Spleen (tissue), 11 donors: ENCODE measurements around the gene SLC22A15. TPM values are rescaled to one million over a fixed set of nuclear protein-coding genes. Genes with fewer than 3 reads are reported as not detected.
"Not testable (repeated sequence)": the region's sequence is repeated elsewhere in the genome, so short reads cannot be mapped to it uniquely, and the experiment has no call there.

Source experiments
- DNase-seq: peaks from one replicate; pipeline ENCODE4 v3.0.0-alpha.2; 2020
- H3K27ac ChIP-seq, 8 donors: fragments of 200-600 bp; sonication (generic) in 7 of 8; 1 replicate in 4 of 8; 2 replicates in 4 of 8; pipeline versions ENCODE4 v1.5.0 to v1.8.0; 2016 to 2021; ENCODE audit warnings: inconsistent platforms in 4 of 8, mild to moderate bottlenecking in 4 of 8, moderate library complexity in 1 of 8
- H3K27me3 ChIP-seq, 7 donors: fragments of 200-600 bp; sonication (generic) in 6 of 7; replicated peaks in 1 of 7; 1 replicate in 4 of 7; 2 replicates in 3 of 7; pipeline versions ENCODE4 v1.5.0 to v1.8.0; 2016 to 2021; ENCODE audit warnings: inconsistent platforms in 3 of 7, mild to moderate bottlenecking in 1 of 7
- H3K36me3 ChIP-seq, 6 donors: fragments of 200-600 bp; sonication (generic) in 5 of 6; 1 replicate in 4 of 6; 2 replicates in 2 of 6; pipeline versions ENCODE4 v1.5.0 to v1.8.0; 2016 to 2021; ENCODE audit warnings: inconsistent platforms in 2 of 6
- H3K4me1 ChIP-seq, 6 donors: fragments of 200-600 bp; sonication (generic) in 5 of 6; 1 replicate in 3 of 6; 2 replicates in 3 of 6; pipeline versions ENCODE4 v1.5.0 to v1.8.0; 2016 to 2021; ENCODE audit warnings: inconsistent platforms in 3 of 6
- H3K4me3 ChIP-seq, 8 donors: fragments of 200-600 bp; sonication (generic) in 7 of 8; 1 replicate in 4 of 8; 2 replicates in 4 of 8; pipeline versions ENCODE4 v1.5.0 to v1.8.0; 2016 to 2021; ENCODE audit warnings: inconsistent platforms in 4 of 8, mild to moderate bottlenecking in 4 of 8, moderate library complexity in 2 of 8
- H3K9me3 ChIP-seq, 8 donors: fragments of 200-600 bp; sonication (generic) in 7 of 8; 1 replicate in 4 of 8; 2 replicates in 4 of 8; pipeline versions ENCODE4 v1.5.0 to v1.8.0; 2016 to 2021; ENCODE audit warnings: inconsistent platforms in 4 of 8
- POLR2A ChIP-seq, 3 donors: fragments of 450-650 bp; IDR thresholded peaks; one replicate each; pipeline ENCODE4 v1.5.1; 2017; ENCODE audit warnings: antibody characterized with exemption in 3 of 3, mild to moderate bottlenecking in 1 of 3
- POLR2AphosphoS5 ChIP-seq, 3 donors: sonication (generic); formaldehyde crosslinking; IDR thresholded peaks; one replicate each; pipeline ENCODE4 v1.5.1; 2017; ENCODE audit warnings: antibody characterized with exemption in 3 of 3
- WGBS, 5 donors: extraction: QIAGEN DNeasy Blood & Tissue Kit in 3 of 5; methylation state at CpG; one replicate each; pipeline versions ENCODE4 v1.1.5 to v1.1.7; 2013 to 2018; 5-methylcytosine and 5-hydroxymethylcytosine counted together
- intact Hi-C: fragments of 100-400 bp; cut with DNase I; formaldehyde crosslinking; loops from one replicate; pipeline ENCODE4 v1.15.0; 2023; ENCODE audit warnings: low total_unique reads
- polyA plus RNA-seq, 3 donors: library from polyadenylated mRNA; stranded (reverse); fragments of 200-250 nt; gene quantifications; one replicate each; pipeline ENCODE4 v1.2.1, GENCODE V29; 2013
- total RNA-seq, 7 donors: library from RNA; depleted of rRNA in 3 of 7; stranded (reverse); fragments of >200 nt in 3 of 7; fragmentation: NEBNext Ultra II Directional in 4 of 7; extraction: Animal tissue kit (Norgen Biotek cat#: 25700) in 4 of 7; gene quantifications; one replicate each; pipeline versions ENCODE4 v1.1.0 to v1.2.1, GENCODE V29; 2016 to 2021
- TF ChIP-seq, protein P1 (sequence below), 11 experiments: fragments of 200-600 bp in 7 of 11; fragments of 450-650 bp in 4 of 11; sonication (generic) in 4 of 11; IDR thresholded peaks in 8 of 11; conservative IDR thresholded peaks in 3 of 11; 1 replicate in 7 of 11; 2 replicates in 4 of 11; pipeline versions ENCODE4 v1.4.0 to v1.8.0; 2016 to 2021; ENCODE audit warnings: antibody characterized with exemption in 11 of 11, inconsistent platforms in 4 of 11, mild to moderate bottlenecking in 1 of 11
- donor health status: healthy with polysubstance abuse.
- donor health status: DM: no; HTN: no; CAD: no; lungs with moderate emphysema.
- donor health status: DM: no; HTN: no; CAD: no.
- donor health status: Bipolar disorder and iron deficiency.
- donor health status: healthy.
- donor health status: DM: no; HTN: no; CAD: no.
- donor health status: DM: yes; HTN: yes; CAD: no.

The SLC22A15 gene
- total and polyA plus RNA-seq, 10 donors: 1.2 to 24.8 (median 11.2) TPM

DNA sequence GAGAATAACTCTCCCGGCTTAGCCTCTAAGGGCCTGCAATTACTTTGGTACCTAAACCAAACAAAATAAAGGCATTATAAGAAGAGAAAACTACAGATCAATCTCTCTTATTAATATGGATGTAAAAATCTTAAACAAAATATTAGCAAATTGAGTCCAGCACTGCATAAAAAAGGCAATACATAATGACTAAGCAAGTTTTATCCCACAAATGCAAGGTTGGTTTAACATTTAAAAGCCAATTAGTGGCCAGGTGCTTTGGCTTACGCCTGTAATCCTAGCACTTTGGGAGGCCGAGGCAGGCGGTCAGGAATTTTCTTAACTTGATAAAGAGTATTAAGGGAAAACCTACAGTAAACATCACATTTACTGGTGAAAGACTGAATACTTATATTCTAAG, 67.8 kb downstream of the SLC22A15 start:
- Histone ChIP-seq H3K9me3 (no peaks in the 10 kb centered on the region), H3K36me3 (peaks cover 0 to 77% (median 0%) of the 10 kb centered on the region in 6 donors), H3K27ac (no peak overlapping the region), H3K27me3 (no peaks in the 10 kb centered on the region), H3K4me3 (no peak overlapping the region), H3K4me1 (no peaks in the 10 kb centered on the region)
- intact Hi-C loops: no loop called here
- 95 to 99% (median 99%) methylated on average over 4 of the region's 4 CpGs for WGBS, 5 donors
- TF ChIP-seq, protein P1, sequence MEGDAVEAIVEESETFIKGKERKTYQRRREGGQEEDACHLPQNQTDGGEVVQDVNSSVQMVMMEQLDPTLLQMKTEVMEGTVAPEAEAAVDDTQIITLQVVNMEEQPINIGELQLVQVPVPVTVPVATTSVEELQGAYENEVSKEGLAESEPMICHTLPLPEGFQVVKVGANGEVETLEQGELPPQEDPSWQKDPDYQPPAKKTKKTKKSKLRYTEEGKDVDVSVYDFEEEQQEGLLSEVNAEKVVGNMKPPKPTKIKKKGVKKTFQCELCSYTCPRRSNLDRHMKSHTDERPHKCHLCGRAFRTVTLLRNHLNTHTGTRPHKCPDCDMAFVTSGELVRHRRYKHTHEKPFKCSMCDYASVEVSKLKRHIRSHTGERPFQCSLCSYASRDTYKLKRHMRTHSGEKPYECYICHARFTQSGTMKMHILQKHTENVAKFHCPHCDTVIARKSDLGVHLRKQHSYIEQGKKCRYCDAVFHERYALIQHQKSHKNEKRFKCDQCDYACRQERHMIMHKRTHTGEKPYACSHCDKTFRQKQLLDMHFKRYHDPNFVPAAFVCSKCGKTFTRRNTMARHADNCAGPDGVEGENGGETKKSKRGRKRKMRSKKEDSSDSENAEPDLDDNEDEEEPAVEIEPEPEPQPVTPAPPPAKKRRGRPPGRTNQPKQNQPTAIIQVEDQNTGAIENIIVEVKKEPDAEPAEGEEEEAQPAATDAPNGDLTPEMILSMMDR (IDR thresholded peaks at IDR 0.05 in 8 of 11, conservative IDR thresholded peaks at IDR 0.05 in 3 of 11): no peak
- TF ChIP-seq POLR2A (IDR thresholded peaks at IDR 0.05): no peak
- no peak for TF ChIP-seq POLR2AphosphoS5 (IDR thresholded peaks at IDR 0.05)
- DNase-seq: no peak

DNA sequence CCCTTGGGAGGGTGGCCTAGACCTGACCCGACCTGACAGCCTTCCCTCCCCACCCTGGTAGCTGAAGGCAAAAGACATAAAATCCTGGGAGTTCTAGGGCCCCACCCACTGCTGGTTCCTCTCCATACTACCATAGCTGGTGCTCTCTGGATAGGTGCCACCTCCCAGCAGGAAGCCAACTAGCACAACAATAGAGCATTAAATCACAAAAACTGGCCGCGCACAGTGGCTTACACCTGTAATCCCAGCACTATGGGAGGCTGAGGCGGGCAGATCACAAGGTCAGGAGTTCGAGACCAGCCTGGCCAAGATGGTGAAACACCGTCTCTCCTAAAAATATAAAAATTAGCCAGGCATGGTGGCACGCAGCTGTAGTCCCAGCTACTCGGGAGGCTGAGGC, 70.6 kb downstream of the SLC22A15 start:
- H3K4me1 ChIP-seq, DNase-seq, intact Hi-C loops, H3K4me3 ChIP-seq, H3K27me3 ChIP-seq, H3K9me3 ChIP-seq, H3K27ac ChIP-seq: not testable (repeated sequence)
- WGBS, 5 donors: 89 to 98% (median 93%) methylated on average over 7 to 8 of the region's 8 CpGs
- H3K36me3 ChIP-seq: peaks cover 0 to 50% (median 0%) of the 10 kb centered on the region in 6 donors

DNA sequence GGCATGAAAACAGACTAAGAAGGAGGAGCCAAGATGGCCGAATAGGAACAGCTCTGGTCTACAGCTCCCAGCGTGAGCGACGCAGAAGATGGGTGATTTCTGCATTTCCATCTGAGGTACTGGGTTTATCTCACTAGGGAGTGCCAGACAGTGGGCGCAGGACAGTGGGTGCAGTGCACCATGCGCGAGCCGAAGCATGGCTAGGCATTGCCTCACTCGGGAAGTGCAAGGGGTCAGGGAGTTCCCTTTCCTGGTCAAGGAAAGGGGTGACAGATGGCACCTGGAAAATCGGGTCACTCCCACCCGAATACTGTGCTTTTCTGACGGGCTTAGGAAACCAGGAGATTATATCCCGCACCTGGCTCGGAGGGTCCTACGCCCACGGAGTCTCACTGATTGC, 75.6 kb downstream of the SLC22A15 start:
- 94 to 99% (median 97%) methylated on average over 10 to 16 of the region's 16 CpGs for WGBS, 5 donors
- H3K4me1 ChIP-seq, intact Hi-C loops, H3K4me3 ChIP-seq, H3K27ac ChIP-seq, DNase-seq, H3K27me3 ChIP-seq, H3K9me3 ChIP-seq, H3K36me3 ChIP-seq: not testable (repeated sequence)

DNA sequence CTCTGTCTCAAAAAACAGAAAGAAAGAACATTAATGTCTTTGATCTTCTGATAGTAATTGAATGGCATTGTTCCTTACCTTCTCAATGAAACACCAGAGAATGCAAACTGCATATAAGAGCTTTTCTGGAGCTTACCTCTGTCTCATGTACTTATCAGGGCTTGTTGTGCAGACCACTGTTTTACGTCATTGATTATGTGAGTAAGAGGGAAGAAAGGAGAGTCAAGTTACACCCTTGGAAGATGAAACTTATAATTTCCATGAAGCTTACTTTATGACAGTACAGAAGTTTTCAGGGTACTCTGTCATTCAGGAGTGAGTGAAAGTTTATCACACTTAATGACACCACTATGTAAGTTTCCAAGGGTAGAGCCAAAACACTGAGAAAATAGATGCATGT, 85.9 kb downstream of the SLC22A15 start:
- DNase-seq: no peak
- Histone ChIP-seq H3K4me3 (no peak overlapping the region), H3K27ac (no peak overlapping the region), H3K9me3 (peaks cover 0 to 23% (median 17%) of the 10 kb centered on the region in 8 donors), H3K4me1 (no peaks in the 10 kb centered on the region), H3K27me3 (no peaks in the 10 kb centered on the region), H3K36me3 (peaks cover 0 to 56% (median 6%) of the 10 kb centered on the region in 6 donors)
- WGBS, 5 donors: 83 to 97% (median 90%) methylated on average over 1 of the region's 1 CpG
- intact Hi-C loops: no loop called here
- TF ChIP-seq, protein P1 (IDR thresholded peaks at IDR 0.05 in 8 of 11, conservative IDR thresholded peaks at IDR 0.05 in 3 of 11): no peak
- TF ChIP-seq POLR2A (IDR thresholded peaks at IDR 0.05) (no peak), POLR2AphosphoS5 (IDR thresholded peaks at IDR 0.05) (no peak)

DNA sequence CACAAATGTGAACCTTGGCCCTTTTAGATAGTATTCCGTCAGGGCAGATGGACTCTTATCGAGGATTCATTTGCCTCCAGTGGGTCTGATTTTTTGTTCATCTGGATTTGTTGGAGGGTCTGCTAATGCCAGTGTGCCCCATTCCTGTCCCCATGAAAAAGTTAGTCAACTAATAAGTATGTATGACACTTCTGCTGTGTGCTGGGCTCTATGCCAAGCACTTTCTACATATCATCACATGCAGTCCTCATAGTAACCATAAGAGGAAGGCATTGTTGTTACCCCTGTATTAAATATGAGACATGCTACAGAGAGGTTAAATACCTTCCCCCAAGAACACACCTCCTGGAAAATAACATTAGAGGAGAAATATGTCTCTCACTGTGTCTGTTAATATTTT, 88.3 kb downstream of the SLC22A15 start:
- no peak overlapping the region for H3K4me3 ChIP-seq
- WGBS, 5 donors: 90 to 97% (median 93%) methylated on average over 2 of the region's 2 CpGs
- H3K4me1 ChIP-seq: no peaks in the 10 kb centered on the region
- H3K36me3 ChIP-seq: peaks cover 0 to 80% (median 9%) of the 10 kb centered on the region in 6 donors
- intact Hi-C loops: no loop called here
- H3K9me3 ChIP-seq: peaks cover 0 to under 1% (median 0%) of the 10 kb centered on the region in 8 donors
- no peaks in the 10 kb centered on the region for H3K27me3 ChIP-seq
- no peak overlapping the region for H3K27ac ChIP-seq
- DNase-seq: no peak
- TF ChIP-seq, protein P1 (IDR thresholded peaks at IDR 0.05 in 8 of 11, conservative IDR thresholded peaks at IDR 0.05 in 3 of 11): no peak
- TF ChIP-seq POLR2AphosphoS5 (IDR thresholded peaks at IDR 0.05) (no peak), POLR2A (IDR thresholded peaks at IDR 0.05) (no peak)
